NCI-H526 treated with DMSO at 0.1 percent for 48 hours (cell line): Measurements from ENCODE around the gene GRPR.
"Not testable (repeated sequence)": the region's sequence is repeated elsewhere in the genome, so short reads cannot be mapped to it uniquely, and the experiment has no call there.

Experiments
- DNase-seq: peaks from one replicate; lab custom pipeline; 2025; lab: John Stamatoyannopoulos, UW

Gene GRPR

GRCh38 chrX:16137416-16138107 lies 14.2 kb downstream of the GRPR start:
- DNase-seq: no peak

GRCh38 chrX:16138108-16138427 lies 14.7 kb downstream of the GRPR start:
- DNase-seq: no peak

GRCh38 chrX:16140448-16140847 lies 17.1 kb downstream of the GRPR start:
- no peak for DNase-seq

- no peak for DNase-seq
Measured at GRCh38 chrX:16140983-16141382, 17.6 kb downstream of the GRPR start.

- DNase-seq: no peak
Measured at GRCh38 chrX:16141422-16142245, 18.3 kb downstream of the GRPR start.

- no peak for DNase-seq
Measured at GRCh38 chrX:16142246-16142558, 18.8 kb downstream of the GRPR start.

- DNase-seq: no peak
Measured at GRCh38 chrX:16143968-16144367, 20.6 kb downstream of the GRPR start.

- no peak for DNase-seq
Measured at GRCh38 chrX:16144420-16144819, 21.1 kb downstream of the GRPR start.

- DNase-seq: not testable (repeated sequence)
Measured at GRCh38 chrX:16145093-16145492, 21.7 kb downstream of the GRPR start.

- DNase-seq: no peak
Measured at GRCh38 chrX:16145656-16146055, 22.3 kb downstream of the GRPR start.

GRCh38 chrX:16148896-16149295 lies 25.5 kb downstream of the GRPR start:
- no peak for DNase-seq

GRCh38 chrX:16155581-16156096 lies 32.3 kb downstream of the GRPR start:
- no peak for DNase-seq

GRCh38 chrX:16156692-16157331 lies 33.4 kb downstream of the GRPR start:
- no peak for DNase-seq

- DNase-seq: no peak
Measured at GRCh38 chrX:16160729-16161128, 37.4 kb downstream of the GRPR start.

- not testable (repeated sequence) for DNase-seq
Measured at GRCh38 chrX:16161173-16161572, 37.8 kb downstream of the GRPR start.

- no peak for DNase-seq
Measured at GRCh38 chrX:16162391-16162790, 39.0 kb downstream of the GRPR start.

GRCh38 chrX:16164748-16165147 lies 41.4 kb downstream of the GRPR start:
- DNase-seq: no peak

GRCh38 chrX:16167181-16167580 lies 43.8 kb downstream of the GRPR start, which contains the start of gene MAGEB17:
Gene MAGEB17 (plus strand): TSS chrX:16167481. CDS start chrX:16170383, 2,902 bp downstream.
- DNase-seq: no peak

- DNase-seq: no peak
Measured at GRCh38 chrX:16171039-16171438, 47.7 kb downstream of the GRPR start.

GRCh38 chrX:16171944-16172343 lies 48.6 kb downstream of the GRPR start:
- DNase-seq: no peak

- DNase-seq: no peak
Measured at GRCh38 chrX:16172391-16172790, 49.0 kb downstream of the GRPR start.

GRCh38 chrX:16175329-16176061 lies 52.1 kb downstream of the GRPR start:
- DNase-seq: no peak
